NCI-H345 (cell line): ENCODE measurements around the gene DMGDH.

Source experiments
- DNase-seq: peaks from one replicate; lab custom pipeline; 2025; lab: John Stamatoyannopoulos, UW

Gene DMGDH

DNA sequence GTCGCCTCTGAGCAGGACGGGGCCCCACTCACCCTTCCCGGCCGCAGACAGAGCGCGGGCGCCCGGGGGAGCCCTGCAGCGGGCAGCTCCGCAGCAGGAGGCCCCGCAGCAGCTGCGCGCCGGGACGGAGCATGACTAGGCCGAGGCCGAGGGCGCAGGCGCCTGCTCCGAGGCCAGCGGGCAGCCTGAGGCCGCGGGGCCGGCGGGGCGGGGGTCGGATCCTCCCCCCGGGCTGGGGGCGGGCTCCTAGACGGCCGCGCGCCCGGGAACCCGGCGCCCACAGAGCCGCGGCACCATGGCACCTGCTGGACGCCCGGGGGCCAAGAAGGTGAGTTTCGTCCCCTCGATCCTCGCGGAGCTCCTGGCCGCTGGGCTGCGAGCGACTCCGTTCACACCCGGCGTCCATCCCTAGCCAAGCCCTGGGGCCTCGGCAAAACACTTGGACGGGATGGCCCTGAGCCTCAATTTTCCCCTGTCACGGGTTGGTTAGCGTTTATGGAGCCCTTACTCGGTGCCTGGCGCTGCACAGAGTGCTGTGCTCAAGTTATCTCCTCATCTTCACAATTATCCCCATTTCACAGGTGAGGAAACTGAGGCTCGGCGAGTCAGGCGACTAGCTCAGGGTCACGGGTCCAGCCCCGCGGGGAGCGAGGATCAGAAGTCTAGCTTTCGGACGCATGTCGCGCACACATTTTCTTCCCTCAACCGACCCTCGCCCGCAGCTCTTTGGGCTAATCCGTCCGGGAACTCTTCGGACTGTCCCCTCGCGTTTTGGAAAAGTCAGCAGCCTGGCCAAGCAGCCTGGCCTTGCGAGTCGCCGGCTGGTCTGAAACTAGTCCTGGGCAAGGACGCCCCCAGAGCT, at the start of gene DMGDH, which contains the start of gene BHMT2:
TSS of gene DMGDH (minus strand) at position 187 of the 862 bp plus-strand sequence. CDS start at position 133, 54 bp downstream.
TSS of gene BHMT2 (plus strand) at position 280 of the 862 bp plus-strand sequence. CDS start at position 296, 16 bp downstream.
- DNase-seq, result no peak

GRCh38 chr5:79112703-79113058, 43.2 kb upstream of the DMGDH start:
- DNase-seq, result no peak

DNA sequence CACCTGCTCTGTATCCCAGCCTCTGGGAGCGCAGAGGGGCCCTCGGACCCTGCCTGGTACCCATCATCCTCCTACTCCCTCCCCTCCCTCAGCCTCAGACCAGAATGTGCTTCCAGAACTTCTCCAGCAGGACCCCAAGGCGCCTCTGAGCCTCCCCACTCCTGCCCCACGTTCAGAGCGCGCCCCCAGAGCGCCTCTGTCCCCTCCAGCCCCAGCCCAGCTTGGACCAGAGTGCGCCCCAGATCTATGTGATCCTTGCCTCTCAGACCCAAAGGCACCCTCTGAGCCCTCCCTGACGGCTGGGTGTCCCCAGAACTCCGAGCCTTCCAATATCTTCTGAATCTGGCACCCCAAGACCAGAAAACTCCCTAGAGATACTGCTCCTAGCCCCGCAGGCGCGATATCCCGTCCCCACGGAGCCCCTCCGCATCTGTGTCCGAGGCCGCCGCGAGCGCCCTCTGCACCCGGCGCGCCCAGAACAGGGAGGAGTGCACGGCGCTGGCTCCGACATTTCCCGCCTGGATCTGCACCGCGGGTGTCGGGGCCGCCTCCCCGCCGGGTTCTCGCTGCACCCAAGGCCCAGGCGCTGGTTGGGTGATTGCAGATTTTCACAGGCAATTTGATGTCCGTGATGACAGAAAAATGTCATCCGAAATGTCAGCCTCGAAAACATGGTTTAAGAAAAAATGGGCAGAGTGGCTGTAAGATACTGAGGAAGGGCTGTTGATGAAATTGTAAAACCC, 42.7 kb upstream of the DMGDH start:
- DNase-seq, result no peak

- no peak for DNase-seq
Measured at GRCh38 chr5:79111387-79111959, 42.0 kb upstream of the DMGDH start, which contains the start of gene BHMT. TSS of gene BHMT (plus strand) at chr5:79111809. CDS start at chr5:79111886, 77 bp downstream.

DNA sequence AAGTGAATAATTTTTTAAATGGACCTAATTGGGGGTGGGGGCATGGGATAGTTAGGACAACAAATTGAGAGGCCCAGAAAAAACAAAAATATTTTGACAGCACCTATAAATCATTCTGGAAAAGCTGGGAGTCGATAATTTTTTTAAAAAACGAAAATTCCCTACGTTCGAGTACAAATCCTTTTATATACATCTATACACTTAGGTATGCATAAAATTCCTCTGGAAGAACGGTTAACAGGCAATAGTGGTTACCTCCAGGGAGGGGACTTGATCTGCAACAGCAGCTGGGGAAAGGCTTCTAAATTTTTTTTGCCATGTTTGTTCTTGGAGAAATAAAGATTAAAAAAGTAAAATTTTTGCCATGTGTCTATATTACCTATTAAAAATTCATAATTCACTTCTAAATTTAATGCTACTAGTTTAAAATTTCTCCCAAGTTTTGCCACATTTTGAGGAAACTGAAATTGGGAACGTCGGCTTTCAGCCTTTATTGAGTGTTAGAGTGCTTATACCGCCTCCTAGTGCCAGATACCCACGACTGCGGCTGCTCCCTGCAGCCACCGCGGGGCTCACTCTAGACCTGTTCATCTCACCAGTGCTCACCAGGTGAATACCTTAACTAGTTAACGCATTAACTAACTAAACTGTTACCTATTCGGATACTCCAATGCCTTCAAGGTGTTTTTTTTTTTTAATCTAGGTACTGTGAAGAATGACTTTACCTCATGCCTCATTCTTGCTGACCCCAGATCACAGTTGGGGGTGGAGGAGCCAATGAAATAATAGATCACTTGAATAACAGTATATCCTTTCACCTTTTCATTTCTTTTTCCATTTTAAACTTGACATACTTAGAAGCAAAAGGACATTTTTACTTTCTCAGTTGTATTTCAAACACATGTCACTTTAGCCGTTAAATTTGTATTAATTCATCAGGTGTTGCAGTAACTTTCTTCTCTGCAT, 40.3 kb upstream of the DMGDH start:
- DNase-seq, result no peak

- no peak for DNase-seq
Measured at GRCh38 chr5:79108792-79109191, 39.3 kb upstream of the DMGDH start.

DNA sequence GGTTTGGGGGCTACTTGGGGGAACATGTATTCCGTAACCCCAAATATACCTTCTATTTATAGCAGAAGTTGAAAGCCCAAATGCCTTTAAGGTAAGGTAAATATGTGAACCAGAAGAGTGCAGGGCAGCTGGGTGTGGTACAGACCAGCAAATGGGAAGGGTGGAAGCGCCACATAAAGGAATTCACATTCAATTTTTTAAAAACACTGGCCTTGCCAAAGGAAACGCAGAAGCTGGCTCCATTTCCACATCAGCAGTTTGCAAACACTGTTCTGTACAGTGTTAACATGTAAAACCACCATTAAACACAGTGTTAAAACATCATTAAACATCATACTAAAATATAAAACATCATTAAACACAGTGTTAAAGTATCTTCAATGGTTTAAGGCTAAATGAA, 38.6 kb upstream of the DMGDH start:
- no peak for DNase-seq

DNA sequence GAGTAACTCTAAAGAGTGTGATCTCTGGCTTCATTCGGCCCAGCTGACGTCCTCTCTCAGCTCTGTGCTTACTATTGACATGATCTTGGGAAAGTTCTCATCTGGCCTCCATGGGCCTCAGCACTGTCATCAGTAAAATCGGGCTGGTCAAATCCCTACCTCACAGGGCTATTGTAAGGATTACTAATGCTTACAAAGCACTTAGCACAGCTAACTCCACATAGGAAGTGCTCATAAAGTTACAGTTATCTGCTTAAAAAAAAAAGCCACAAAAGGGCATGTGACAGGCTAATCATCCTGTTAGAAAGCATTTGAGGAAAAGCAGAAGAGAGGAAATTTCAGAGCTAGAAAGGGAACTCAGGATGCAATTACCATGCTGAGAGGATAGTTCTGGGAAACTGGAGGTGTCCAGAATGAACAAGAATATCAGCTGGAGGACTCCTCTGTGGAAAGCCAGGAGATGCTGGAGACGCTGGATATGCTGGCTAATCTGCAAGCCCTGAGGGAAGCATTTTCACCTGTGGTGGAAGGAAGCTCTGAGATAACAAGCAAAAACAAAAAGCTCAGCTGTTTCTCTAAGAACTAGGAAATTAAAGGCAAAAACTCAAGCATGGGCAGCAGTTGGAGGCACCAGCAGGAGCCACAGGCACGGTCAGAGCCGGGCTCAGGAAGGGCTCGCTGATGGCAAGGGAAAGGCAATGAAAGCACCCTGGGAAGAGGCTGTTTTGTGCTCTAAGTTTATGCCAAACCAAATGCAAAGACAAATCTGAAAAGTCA, 37.7 kb upstream of the DMGDH start:
- no peak for DNase-seq

GRCh38 chr5:79105868-79106267, 36.4 kb upstream of the DMGDH start:
- DNase-seq, result no peak

DNA sequence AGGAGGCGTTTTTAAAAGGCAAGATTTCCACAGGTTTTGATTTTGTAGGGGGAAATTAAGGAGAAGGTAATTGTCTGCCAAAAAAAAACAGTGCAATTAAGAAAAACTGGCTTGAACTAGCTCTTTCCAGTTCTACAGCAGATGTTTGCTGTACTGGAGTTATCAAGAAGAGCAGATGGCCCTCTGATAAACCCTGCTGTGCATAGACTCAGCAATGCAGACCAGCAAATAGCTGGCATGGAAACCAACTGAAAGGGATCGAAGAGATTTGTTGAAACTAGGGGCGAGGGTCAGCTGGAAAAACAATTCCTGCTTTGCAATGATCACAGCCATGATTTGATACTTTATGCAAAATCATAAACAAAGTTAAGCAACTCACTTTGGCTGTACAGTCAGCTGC, 24.3 kb upstream of the DMGDH start:
- DNase-seq, result peak; percentile 65

DNA sequence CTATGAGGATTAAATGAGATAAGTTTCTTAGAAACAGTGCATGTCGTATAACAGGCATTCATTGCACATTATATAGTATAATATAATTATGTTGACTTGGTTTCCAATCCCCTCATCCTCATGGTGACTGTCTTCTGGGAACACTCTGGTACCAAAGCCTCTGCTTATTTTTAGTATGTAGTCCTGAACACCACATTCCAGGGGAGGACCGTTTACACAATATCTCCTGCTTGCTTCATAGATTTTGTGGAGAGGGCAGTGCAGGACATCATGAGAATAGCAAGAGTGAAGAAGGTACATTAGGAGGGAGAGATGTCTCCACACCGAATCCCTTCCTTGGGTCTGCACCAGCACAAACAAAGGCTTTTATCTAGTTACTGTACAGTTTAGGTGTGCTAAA, 21.6 kb upstream of the DMGDH start:
- DNase-seq, result no peak

DNA sequence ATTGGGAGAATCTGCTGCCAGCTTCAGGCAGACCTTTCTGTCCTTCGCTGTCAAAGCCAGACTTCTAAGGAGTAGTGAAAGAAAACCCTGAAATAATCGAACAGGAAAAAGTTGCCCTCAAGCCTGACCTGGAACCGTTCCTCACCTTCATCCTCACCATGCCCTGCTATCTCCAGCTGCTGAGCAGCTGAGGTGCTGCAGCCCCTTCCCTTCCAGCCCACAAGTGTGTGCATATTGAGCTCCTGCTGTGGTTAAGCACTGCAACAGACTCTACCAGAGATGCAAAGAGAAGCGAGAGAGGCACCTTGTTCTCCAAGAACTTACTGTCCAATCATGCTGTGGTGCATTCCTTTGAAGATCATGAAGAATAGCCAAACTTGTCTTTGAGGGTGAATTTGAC, 19.0 kb upstream of the DMGDH start:
- no peak for DNase-seq

- no peak for DNase-seq
Measured at GRCh38 chr5:79086116-79086515, 16.6 kb upstream of the DMGDH start.

DNA sequence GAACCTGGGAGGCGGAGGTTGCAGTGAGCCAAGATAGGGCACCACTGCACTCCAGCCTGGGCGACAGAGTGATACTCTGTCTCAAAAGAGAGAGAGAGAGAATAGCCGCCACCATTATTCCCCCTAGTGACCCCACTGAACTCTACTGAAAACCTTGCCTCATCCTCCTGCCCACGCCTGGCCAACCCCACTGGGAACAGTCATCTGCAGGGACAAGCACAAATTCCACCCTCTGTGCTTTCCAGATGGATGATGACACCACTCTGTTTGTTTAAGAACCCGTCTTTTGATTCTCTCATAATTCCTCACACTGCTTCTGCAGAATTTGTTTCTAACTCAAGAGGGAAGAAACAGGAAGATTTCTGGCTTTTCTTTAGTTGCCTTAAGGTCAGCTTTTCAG, 12.3 kb upstream of the DMGDH start:
- DNase-seq, result no peak

DNA sequence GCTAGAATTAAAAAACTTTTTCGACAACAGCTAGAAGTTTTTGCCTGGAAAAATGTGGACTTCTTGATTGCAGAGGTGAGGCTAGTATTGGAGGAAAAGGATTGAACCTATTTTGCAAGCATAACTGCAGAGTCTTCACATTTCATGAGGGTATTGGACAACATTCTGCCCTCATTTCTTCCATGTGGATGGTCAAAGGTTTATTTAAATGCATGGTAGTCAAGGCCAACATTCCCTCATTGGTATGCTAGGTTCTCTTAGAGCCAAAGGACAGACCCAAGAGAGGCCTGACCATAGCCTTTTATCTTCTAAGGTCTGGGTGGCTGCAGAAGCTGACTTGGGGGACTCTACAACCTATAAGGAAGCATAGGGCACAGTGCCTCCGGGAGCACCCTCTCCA, 11.3 kb upstream of the DMGDH start:
- DNase-seq, result no peak

- no peak for DNase-seq
Measured at GRCh38 chr5:79077680-79078365, 8.3 kb upstream of the DMGDH start.

DNA sequence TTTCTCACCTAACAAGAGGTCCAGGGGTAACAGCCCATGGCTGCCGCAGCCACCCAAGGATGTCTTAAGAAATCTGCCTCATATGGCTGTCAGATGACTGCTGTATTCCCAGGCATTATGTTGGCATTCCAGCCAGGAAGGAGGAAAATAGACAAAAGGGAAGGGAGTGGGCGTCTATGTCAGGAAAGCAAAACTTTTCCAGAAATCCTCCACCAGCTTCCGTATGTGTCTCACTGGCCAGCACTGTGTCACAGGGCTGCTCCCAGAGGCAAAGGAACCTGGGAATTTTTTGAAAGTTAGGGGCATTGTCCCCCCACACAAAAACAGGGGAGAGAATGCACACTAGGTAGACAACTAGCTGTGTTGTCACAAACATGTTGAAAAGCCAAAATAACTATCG, 7.3 kb upstream of the DMGDH start:
- no peak for DNase-seq

DNA sequence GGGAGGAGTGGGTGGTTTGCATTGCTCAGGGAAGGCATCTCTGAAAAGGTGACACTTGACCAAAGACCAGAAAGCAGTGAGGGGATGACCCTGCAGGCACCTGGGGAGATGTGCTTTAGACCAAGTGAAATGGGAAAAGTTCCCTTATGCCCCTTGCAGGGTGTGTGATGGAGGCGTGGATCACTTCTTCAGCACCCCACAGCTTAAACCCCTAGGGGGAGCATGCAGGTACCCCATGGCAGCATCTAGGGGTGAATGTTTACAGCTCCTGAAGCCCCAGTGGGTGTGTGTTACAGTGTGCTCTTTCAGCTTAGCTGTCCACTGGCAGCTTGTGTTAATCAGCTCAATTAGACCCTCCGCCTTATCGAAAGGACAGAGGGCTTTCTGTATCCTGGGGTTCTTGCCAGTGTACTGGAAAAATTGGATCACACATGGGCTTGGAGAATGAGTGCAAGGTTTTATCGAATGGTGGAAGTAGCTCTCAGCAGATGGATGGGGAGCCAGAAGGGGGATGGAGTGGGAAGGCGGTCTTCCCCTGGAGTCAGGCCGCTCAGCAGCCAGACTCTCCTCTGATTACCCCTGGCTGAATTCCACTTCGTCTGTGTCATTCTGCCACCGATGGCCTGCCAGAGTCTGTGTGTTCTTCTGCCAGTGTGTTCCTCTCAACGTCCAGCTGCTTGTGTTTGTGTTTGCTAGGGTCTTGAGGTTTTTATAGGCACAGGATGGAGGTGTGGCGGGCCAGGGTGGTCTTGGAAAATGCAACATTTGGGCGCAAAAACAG, 6.4 kb upstream of the DMGDH start:
- no peak for DNase-seq

DNA sequence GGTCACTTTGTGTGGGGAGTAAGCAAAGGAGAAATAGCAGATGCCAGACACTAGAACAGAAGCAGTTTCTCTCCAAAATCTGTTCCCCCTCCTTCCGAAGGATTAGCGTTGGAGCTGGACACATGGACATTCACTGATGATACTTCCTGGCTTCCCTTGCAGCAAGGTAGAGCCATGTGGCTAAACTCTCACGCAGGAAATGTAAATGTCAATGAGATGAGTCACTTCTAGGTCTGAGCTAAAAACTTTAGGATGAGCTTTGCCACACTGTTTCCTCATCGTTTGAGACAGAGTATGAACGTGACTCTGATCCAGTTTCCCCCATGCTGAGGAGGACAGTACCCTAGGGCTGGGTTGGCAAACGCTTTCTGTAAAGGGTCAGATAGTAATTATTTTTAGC, 5.2 kb upstream of the DMGDH start:
- DNase-seq, result no peak

GRCh38 chr5:79070350-79070667, 835 bp upstream of the DMGDH start:
- no peak for DNase-seq
